Nephron (organoid): ENCODE measurements around the gene KLRC2.

Experiments
- H3K27ac Mint-ChIP-seq, 3 experiments: 2 replicates each; pipeline ENCODE4 v1.8.0; 2020; ENCODE audit warnings: mixed read lengths in 3 of 3, mild to moderate bottlenecking in 2 of 3, moderate library complexity in 1 of 3
- H3K27me3 Mint-ChIP-seq: 2 replicates; pipeline ENCODE4 v1.8.0; 2021; ENCODE audit warnings: low read depth, mild to moderate bottlenecking, moderate library complexity, mixed read lengths
- H3K36me3 Mint-ChIP-seq: 2 replicates; pipeline ENCODE4 v1.8.0; 2020; ENCODE audit warnings: low read depth, mixed read lengths
- H3K4me1 Mint-ChIP-seq: 2 replicates; pipeline ENCODE4 v1.8.0; 2020; ENCODE audit warnings: mixed read lengths
- H3K4me3 Mint-ChIP-seq, 3 experiments: 2 replicates each; pipeline ENCODE4 v1.8.0; 2020; ENCODE audit warnings: mild to moderate bottlenecking in 3 of 3, mixed read lengths in 3 of 3, moderate library complexity in 2 of 3
- H3K9me3 Mint-ChIP-seq: 2 replicates; pipeline ENCODE4 v1.8.0; 2020; ENCODE audit warnings: mixed read lengths
- CTCF ChIP-seq, 3 experiments: fragments of 200-600 bp; sonication (generic); IDR thresholded peaks; one replicate each; pipeline ENCODE4 v1.5.0; 2021; ENCODE audit warnings: antibody characterized with exemption in 3 of 3; ENCODE audit not compliant: unreplicated experiment in 3 of 3

Gene KLRC2

GRCh38 chr12:10409392-10409791 is 26.4 kb downstream of the KLRC2 start, which contains the start of gene KLRC4:
Gene KLRC4, minus strand, starts transcription at chr12:10409757. Its CDS starts 182 bp downstream, at chr12:10409575.
- no peaks in the 10 kb centered on the region for H3K27me3 Mint-ChIP-seq
- TF ChIP-seq CTCF (IDR thresholded peaks at IDR 0.05; ENCODE audit: unreplicated experiment in 3 of 3): no peak

DNA sequence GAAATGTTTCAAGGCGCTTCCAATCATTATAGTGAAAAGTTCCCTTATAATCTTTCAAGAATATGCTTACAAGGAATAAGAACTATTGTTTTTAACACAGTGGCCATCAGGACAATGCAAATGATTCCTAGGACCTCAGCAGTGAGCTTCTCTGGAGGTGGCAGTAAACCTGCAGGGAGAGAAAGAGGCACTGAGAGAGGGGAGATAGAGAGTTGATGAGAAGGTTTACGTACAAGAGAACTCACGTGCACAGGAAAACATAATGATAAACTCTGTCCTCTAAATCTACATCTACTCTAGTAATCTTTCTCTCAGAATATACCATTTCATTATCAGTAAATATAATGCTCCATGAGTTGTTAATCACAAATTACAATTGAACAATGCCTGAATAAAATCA is 27.0 kb downstream of the KLRC2 start:
- no peaks in the 10 kb centered on the region for H3K4me1 Mint-ChIP-seq
- H3K27ac Mint-ChIP-seq: no peak overlapping the region
- no peak for TF ChIP-seq CTCF (IDR thresholded peaks at IDR 0.05; ENCODE audit: unreplicated experiment in 3 of 3)
- H3K36me3 Mint-ChIP-seq: no peaks in the 10 kb centered on the region
- no peaks in the 10 kb centered on the region for H3K27me3 Mint-ChIP-seq
- no peak overlapping the region for H3K4me3 Mint-ChIP-seq
- no peaks in the 10 kb centered on the region for H3K9me3 Mint-ChIP-seq

More at GRCh38 chr12:10409392-10409791, 26.4 kb downstream of the KLRC2 start, which contains the start of gene KLRC4:
- no peaks in the 10 kb centered on the region for H3K4me1 Mint-ChIP-seq
- no peaks in the 10 kb centered on the region for H3K36me3 Mint-ChIP-seq
- no peak within 1 kb of the TSS for H3K4me3 Mint-ChIP-seq
- no peak within 1 kb of the TSS for H3K27ac Mint-ChIP-seq
- no peaks in the 10 kb centered on the region for H3K9me3 Mint-ChIP-seq

- Mint-ChIP-seq H3K9me3 (no peaks in the 10 kb centered on the region), H3K4me1 (no peaks in the 10 kb centered on the region), H3K4me3 (no peak overlapping the region), H3K36me3 (no peaks in the 10 kb centered on the region), H3K27ac (no peak overlapping the region), H3K27me3 (no peaks in the 10 kb centered on the region)
- TF ChIP-seq CTCF (IDR thresholded peaks at IDR 0.05; ENCODE audit: unreplicated experiment in 3 of 3): no peak
These were observed 29.1 kb downstream of the KLRC2 start for GRCh38 chr12:10406725-10407124.

DNA sequence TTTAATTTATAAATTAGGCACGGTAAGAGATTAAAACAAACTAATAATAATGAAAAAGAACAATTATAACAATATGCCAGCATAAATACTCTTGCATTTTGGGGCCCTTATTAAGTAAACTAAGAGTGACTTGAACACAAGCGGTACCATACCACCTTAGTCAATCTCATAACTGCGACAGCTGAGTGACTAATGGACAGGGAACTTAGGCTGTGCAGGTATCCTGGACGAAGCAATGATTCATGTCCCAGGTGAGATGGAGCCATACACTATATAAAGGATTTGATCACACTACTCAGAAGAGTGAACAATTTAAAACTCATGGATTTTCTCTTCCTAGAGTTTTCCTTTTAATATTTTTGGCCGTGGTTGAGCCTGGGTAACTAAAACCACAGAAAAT is 30.5 kb downstream of the KLRC2 start:
- H3K9me3 Mint-ChIP-seq: no peaks in the 10 kb centered on the region

DNA sequence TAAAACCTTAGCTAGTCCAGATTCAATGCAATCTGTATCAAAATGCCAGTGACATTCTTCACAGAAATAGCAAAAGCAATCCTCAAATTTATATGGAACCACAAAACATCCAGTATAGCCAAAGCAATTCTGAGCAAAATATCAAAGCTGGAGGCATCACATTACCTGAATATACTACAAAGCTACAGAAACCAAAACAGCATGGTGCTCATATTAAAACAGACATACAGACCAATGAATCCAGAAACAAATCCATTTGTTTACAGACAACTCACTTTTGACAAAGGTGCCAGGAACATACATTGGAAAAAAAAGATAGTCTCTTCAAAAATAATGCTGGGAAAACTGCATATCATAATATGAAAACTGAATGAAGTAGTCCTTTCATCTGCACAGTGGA is 31.0 kb downstream of the KLRC2 start:
- Mint-ChIP-seq H3K4me3 (no peak overlapping the region), H3K36me3 (no peaks in the 10 kb centered on the region), H3K27ac (no peak overlapping the region), H3K4me1 (no peaks in the 10 kb centered on the region), H3K27me3 (no peaks in the 10 kb centered on the region), H3K9me3 (no peaks in the 10 kb centered on the region)
- TF ChIP-seq CTCF (IDR thresholded peaks at IDR 0.05; ENCODE audit: unreplicated experiment in 3 of 3): no peak

More for the DNA sequence above, 30.5 kb downstream of the KLRC2 start:
- H3K27me3 Mint-ChIP-seq: no peaks in the 10 kb centered on the region
- no peaks in the 10 kb centered on the region for H3K4me1 Mint-ChIP-seq
- no peak for TF ChIP-seq CTCF (IDR thresholded peaks at IDR 0.05; ENCODE audit: unreplicated experiment in 3 of 3)
- no peak overlapping the region for H3K4me3 Mint-ChIP-seq
- H3K36me3 Mint-ChIP-seq: no peaks in the 10 kb centered on the region
- no peak overlapping the region for H3K27ac Mint-ChIP-seq

- no peak for TF ChIP-seq CTCF (IDR thresholded peaks at IDR 0.05; ENCODE audit: unreplicated experiment in 3 of 3)
- no peak overlapping the region for H3K4me3 Mint-ChIP-seq
- no peak overlapping the region for H3K27ac Mint-ChIP-seq
- peaks cover 1% of the 10 kb centered on the region for H3K4me1 Mint-ChIP-seq
- no peaks in the 10 kb centered on the region for H3K9me3 Mint-ChIP-seq
- no peaks in the 10 kb centered on the region for H3K36me3 Mint-ChIP-seq
- no peaks in the 10 kb centered on the region for H3K27me3 Mint-ChIP-seq
These were observed 35.0 kb downstream of the KLRC2 start for GRCh38 chr12:10400829-10401228.
